GM06990 (cell line): ENCODE measurements around the gene HIPK2.

Source experiments
- DNase-seq: peaks from one replicate; pipeline ENCODE4 v3.0.0-alpha.2; 2011; ENCODE audit not compliant: insufficient read length; ENCODE audit errors: extremely low read depth
- H3K27me3 ChIP-seq: replicated peaks from 2 replicates; pipeline ENCODE4 v1.6.0; 2011; ENCODE audit warnings: low read length; ENCODE audit not compliant: control insufficient read depth, insufficient read depth
- H3K36me3 ChIP-seq: 2 replicates; pipeline ENCODE4 v1.5.1; 2011; ENCODE audit warnings: low read length; ENCODE audit not compliant: control insufficient read depth, insufficient read depth
- H3K4me3 ChIP-seq: replicated peaks from 2 replicates; pipeline ENCODE4 v1.5.1; 2011; ENCODE audit warnings: low read depth, mild to moderate bottlenecking, control low read depth, low read length
- CTCF ChIP-seq: IDR thresholded peaks from 2 replicates; pipeline ENCODE4 v1.5.1; 2011; ENCODE audit warnings: low read length, control low read depth, mild to moderate bottlenecking, inconsistent platforms; ENCODE audit not compliant: insufficient read depth, poor library complexity, severe bottlenecking

The HIPK2 gene

GRCh38 chr7:139746652-139747051, 31.1 kb downstream of the HIPK2 start:
- H3K4me3 ChIP-seq = no peak overlapping the region
- no peak for TF ChIP-seq CTCF
- no peaks in the 10 kb centered on the region for H3K27me3 ChIP-seq
- peaks cover 10% of the 10 kb centered on the region for H3K36me3 ChIP-seq
- DNase-seq = no peak

GRCh38 chr7:139745678-139746143, 32.1 kb downstream of the HIPK2 start:
- peaks cover 10% of the 10 kb centered on the region for H3K36me3 ChIP-seq
- no peaks in the 10 kb centered on the region for H3K27me3 ChIP-seq
- DNase-seq = no peak
- no peak for TF ChIP-seq CTCF
- no peak overlapping the region for H3K4me3 ChIP-seq

- peaks cover 16% of the 10 kb centered on the region for H3K36me3 ChIP-seq
- H3K27me3 ChIP-seq = no peaks in the 10 kb centered on the region
- no peak overlapping the region for H3K4me3 ChIP-seq
- no peak for DNase-seq
- no peak for TF ChIP-seq CTCF
Observed at GRCh38 chr7:139744768-139745677, 32.8 kb downstream of the HIPK2 start.

GRCh38 chr7:139743967-139744767, 33.6 kb downstream of the HIPK2 start:
- peaks cover 11% of the 10 kb centered on the region for H3K36me3 ChIP-seq
- DNase-seq = no peak
- no peaks in the 10 kb centered on the region for H3K27me3 ChIP-seq
- no peak for TF ChIP-seq CTCF
- H3K4me3 ChIP-seq = no peak overlapping the region

GRCh38 chr7:139743267-139743966, 34.4 kb downstream of the HIPK2 start:
- Histone ChIP-seq H3K27me3 (no peaks in the 10 kb centered on the region), H3K36me3 (peaks cover 10% of the 10 kb centered on the region), H3K4me3 (no peak overlapping the region)
- no peak for DNase-seq
- no peak for TF ChIP-seq CTCF
